Stimulated activated CD4-positive, alpha-beta T cell treated with anti-CD3 and anti-CD28 coated beads, Interleukin-4, amount 100 ng/mL, for 24 hours (primary cell): Measurements from ENCODE around the gene SMYD5.

Experiments used
- DNase-seq: peaks from one replicate; pipeline ENCODE4 v3.0.0-alpha.2; 2020

SMYD5 gene

GRCh38 chr2:73208258-73208657 is 5.8 kb upstream of the SMYD5 start:
- no peak for DNase-seq

DNA sequence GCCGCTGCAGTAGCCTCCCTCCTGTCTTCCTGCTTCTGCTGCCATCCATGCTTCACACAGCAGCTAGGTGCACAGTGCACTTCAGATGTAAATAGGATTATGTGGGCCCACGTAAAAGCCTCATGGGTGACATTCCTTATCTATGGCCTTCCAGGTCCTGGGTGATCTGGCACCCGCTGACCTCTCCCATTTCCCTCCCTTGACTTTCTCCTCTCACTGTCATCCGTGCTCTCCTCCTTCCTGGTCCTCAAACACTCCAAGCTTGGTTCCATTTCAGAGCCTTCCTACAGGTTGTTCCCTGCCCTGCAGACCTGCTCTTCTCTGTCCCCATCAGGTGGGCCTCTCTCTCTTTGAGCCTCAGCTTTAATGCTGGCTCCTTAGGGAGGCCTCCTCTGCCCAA is 4.0 kb upstream of the SMYD5 start:
- DNase-seq: no peak

- DNase-seq: no peak
Measured at GRCh38 chr2:73210696-73211095, 3.3 kb upstream of the SMYD5 start.

GRCh38 chr2:73212098-73212447 is 2.0 kb upstream of the SMYD5 start:
- no peak for DNase-seq

GRCh38 chr2:73212448-73213176 is 1.4 kb upstream of the SMYD5 start:
- DNase-seq: peak; percentile 79

DNA sequence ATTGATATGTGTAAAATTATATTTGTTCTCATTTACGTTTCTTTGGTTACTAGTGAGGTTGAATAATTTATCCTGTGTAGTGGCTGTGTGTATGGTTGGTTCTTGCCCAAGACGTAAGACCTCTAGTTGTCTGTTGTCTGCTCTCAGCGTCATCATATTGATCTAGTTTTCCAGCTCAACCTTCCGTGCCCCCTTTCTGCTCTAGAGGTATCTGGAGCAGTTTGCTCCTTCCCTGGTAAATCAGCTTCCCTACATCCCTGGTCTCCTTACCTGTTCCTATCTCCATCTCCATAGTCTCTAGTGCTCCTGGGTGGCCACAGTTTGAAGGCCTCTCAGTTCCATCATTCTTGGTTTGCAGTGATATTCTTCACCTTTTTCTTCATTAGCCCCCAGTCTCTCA is 1.2 kb downstream of the SMYD5 start:
- no peak for DNase-seq

DNA sequence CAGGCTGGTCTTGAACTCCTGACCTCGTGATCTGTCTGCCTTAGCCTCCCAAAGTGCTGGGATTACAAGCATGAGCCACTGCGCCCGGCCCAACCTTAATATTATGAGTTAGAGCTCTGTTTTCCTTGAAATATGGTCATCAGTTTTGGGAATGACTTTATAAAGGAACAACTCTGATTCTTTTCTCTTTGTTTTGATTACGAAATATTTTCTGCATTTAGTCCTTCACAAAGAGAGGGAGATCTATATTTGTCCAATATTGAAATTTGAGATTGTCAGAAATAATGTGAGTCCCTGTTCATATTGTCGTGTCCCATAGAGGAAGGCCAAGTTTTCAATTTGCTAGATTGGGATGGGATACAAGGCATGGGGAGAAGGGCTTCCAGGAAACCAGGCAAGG is 3.1 kb downstream of the SMYD5 start:
- no peak for DNase-seq

DNA sequence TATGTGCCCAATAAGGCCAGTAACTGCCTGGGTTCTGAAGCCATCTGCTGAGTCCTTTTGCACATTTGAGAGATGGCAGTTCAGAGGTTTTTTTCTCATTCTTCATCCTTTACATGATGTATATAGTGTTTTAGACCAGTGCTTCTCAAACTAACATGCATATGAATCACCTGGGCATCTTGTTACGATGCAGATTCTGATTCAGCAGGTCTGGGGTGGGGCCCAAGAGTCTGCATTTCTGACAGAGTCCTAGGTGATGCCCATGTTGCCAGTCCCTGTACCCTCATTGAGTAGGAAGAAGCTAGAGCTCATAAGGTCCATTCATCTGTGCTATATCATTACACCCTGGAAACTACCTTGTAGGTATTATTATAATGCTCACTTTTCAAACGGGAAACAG is 3.8 kb downstream of the SMYD5 start:
- DNase-seq: no peak

DNA sequence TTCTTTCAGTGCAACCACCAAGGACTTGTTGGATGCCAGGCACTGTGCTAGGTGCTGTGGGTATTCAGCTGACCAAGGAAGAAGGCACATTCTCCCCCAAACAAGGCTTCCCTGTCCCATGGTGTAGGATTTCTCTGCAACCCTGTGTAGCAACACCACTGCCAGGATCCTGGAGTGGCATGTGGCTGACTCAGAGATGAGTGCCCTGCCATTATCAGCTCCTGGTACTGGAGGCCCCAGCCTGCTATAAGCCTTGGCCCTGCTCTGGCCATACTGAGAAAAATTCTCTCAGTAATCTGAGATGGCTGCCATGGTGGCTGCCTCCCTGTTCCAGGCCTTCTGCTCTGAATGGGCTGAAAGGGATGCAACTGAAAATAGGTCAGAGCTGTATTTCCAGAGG is 4.3 kb downstream of the SMYD5 start:
- no peak for DNase-seq

DNA sequence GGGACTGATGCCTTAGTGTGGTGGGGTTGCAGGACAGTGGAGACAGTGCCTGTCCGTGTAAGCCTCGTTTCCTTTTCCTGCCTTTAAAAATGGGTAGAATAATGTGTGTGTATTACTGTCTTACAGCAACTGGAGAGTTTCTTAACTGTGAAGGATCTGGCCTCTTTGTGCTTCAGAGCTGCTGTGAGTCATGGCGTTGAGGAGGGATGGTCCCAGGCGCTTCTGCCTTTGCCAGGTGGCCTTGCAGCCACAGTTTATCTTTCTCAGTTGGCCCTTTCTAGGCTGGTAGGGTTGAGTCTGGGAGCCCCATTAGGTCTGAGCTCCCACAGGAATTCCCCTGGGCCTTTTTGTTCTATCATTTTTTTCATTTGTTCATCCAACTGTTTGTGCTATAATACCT is 9.8 kb downstream of the SMYD5 start:
- DNase-seq: no peak

DNA sequence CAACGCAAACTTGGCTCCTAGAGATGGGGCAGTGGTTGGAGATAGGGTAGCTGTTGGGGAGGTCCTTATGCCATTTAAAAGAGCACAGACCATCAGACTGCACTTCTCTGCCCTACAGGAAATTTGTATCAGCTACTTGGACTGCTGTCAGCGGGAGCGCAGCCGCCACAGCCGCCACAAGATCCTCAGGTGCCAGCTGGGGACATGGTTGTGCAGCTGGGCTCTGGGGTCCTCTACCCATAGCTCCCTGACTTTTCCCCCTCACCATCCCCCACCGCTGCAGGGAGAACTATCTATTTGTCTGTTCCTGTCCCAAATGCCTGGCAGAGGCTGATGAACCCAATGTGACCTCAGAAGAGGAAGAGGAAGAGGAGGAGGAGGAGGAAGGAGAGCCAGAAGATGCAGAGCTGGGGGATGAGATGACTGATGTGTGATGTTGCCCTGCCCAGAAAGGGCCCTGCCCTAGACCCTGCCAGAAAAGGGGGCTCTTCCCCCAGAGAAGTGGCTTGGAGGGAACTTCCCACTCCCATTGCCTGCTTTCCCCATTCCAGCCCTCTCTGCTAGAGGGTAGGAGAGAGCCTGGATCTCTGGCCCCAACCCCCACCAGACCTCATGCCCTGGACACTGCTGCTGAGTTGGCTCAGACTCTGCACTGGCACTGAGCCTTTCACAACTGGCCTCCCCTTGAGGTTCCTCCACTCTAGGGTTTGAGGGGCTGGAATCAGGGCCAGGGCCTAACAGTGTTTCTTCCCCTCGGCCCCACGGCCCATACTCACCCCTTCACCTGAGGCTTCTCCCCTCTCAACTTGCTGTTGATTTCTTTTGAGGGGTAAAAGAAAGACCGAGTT is 11.7 kb downstream of the SMYD5 start:
- DNase-seq: no peak

GRCh38 chr2:73227086-73227485 is 13.0 kb downstream of the SMYD5 start:
- no peak for DNase-seq

- DNase-seq: no peak
Measured at GRCh38 chr2:73228631-73229030, 14.6 kb downstream of the SMYD5 start.

DNA sequence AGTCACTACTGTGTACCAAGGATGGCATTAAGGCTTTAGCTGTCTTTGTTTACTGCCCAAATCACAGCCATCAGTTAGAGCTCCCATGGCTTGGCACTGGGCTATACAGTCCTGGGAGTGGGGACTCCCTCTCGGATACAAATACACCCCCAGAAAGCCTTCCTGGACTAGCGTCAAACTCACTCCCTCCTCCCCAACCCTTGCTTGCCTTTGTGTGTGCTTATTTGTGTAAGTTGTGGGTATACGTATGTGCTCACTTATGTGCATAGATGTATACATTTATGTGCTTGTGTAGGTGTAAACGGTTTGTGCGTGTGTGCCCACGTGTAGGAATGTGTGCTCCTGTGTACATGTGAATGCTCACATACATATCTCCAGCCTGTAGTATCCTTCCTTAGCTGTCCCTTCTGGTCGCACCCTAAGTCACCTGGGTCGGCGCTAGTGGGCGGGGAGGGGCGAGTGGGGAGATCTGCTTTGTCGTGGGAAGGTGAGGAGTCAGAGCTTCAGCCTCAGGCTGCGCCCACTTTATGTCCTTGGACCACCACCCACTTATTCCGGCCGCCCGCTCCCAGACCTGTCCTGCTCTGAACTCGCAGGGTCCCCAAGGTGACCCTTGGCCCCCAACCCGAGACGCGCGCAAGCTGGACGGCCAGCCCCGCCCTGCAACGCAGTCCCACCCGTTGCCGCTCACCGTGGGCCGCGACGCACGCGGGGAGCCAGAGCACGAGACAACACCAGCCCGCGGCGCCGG is 18.5 kb downstream of the SMYD5 start:
- DNase-seq: peak; percentile 27

DNA sequence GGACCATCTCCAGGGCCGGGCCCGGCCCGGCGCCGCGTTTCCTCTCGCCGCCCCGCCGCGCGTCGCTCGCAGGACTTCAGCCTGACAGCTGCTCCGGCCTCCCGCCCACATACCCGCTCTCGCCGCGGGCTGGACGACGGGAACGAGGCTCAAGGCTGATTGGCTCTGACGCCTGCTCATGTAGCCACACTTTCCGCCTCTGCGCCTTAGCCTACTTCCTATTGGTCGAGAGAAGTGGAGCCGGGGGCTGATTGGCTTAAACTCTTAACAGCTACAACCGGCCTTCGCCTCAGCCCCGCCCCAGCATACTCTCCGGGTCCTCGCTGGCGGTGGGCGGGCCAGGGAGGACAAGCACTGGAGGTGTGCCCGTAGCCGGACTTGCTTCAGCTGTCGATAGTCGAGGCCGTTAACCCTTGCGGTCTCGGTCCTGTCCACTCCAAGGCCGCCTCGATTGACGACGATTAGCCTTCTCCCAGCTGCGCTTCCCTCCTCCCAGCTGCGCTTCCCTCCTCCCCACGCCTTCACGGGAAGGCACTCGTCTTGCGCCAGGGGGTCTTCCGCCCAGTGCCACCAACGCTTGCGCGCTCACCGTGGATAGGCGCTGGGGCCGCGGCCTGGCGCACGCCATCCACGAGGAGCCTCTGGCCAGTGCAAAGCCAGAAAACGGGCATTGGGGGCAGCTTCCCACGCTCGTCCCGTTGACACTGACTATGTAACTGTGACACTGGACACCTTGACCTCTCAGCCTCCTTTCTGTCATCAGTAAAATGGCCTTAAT is 19.3 kb downstream of the SMYD5 start, which contains the start of gene PRADC1:
Gene PRADC1 (minus strand): TSS at position 86 of the 778 bp plus-strand sequence. CDS start 79 bp downstream, at position 7.
- peak; percentile 96 for DNase-seq

DNA sequence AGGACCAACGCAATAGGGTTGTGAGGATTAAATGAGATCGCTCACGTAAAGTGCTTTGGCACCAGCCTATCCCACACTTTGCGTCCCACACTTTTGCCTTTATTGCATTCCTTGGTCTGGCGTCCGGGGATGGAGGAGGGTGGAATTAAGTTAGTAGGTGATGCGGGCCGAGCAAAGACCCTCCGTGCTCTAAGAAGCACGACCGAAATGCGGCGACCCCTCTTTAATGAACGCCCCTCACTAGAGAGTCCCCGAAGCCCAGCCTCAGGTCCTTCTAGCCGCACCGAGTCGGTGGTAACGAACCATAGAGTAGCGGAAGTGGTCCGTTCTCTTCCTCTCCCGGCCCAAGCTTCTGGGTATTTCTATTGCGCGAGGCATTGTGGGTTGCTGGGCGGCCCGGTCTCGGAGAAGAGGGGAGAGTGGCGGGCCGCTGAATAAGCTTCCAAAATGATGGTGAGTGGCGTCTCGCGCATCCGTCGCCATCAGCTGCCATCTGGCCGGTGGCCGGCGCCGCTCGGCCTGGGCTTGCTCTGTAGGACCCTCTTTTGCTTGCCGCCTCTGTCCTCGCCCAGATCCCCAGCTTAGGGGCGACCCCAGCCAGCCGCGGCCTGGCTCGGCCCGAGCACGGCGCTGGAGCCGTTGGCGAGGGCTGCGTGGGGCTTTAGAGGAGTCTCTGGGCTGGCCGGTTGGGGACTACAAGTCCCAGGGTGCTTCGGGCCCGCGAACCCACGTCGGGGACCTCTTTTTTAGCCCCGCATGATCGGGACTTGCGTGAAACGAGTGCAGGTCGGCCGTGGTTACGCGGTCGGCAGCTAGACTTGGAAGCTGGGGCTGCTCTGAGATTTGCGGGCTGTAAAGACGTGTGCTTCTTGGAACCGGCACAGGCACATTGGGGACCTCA is 20.1 kb downstream of the SMYD5 start, which contains the start of gene CCT7:
Gene CCT7 (plus strand): TSS at position 377 of the 901 bp plus-strand sequence. CDS start 71 bp downstream, at position 448.
- peak; percentile 90 for DNase-seq

GRCh38 chr2:73235315-73236028 is 21.4 kb downstream of the SMYD5 start:
- DNase-seq: no peak

DNA sequence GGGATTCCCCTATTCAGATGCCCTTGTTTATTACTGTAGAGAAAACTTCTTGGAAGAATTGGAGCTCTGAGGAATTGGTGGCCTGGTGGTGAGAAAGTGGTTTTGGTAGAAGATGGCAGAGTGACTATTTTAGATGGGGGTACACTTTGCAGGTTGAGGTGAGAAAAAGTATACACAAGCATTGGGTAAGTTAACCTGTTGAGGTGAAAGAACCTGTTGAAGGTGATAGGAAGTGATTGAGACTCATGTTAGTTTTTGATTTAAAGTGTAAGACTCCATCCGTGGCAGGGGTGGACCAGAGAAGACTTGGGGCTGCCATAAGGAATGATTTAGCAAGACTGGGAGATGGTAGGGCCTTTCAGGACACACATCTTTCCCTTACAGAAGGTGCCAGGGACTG is 23.1 kb downstream of the SMYD5 start:
- no peak for DNase-seq

GRCh38 chr2:73238149-73238548 is 24.1 kb downstream of the SMYD5 start:
- no peak for DNase-seq

DNA sequence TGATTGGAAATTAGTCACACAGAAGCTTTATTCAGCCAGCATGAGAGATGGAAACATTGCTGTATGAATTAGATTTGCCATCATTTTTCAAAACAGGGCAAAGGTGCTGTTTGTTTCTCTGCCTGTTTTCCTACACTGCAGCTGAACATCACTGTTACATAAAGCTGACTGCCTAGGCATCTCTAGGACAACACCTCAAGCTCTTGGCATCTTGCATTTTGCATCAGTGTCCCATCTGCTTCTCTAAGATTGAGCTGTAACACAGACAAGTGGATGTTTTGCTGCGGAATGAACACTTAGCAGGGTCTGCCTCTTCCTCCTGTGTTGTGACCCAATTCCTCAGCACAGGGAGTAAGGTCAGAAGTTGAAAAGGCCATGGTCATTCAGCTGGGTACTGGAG is 24.9 kb downstream of the SMYD5 start:
- no peak for DNase-seq

- no peak for DNase-seq
Measured at GRCh38 chr2:73239776-73240175, 25.7 kb downstream of the SMYD5 start.
